ENCODE data around the gene TTPAL.

TTPAL gene

GRCh38 chr20:44513871-44514270 is 38.2 kb downstream of the TTPAL start:
- H4K20me1 ChIP-seq (ENCODE audit: low read depth, low read length): no peaks in the 10 kb centered on the region
- no peaks in the 10 kb centered on the region for H3K9me2 ChIP-seq (replicated peaks; ENCODE audit: insufficient read depth, low read length)
- H3K9me3 ChIP-seq (ENCODE audit: insufficient read depth, low read length): no peaks in the 10 kb centered on the region
- no peak overlapping the region for H3K27ac ChIP-seq (ENCODE audit: low read depth, low read length)
- H2AFZ ChIP-seq (ENCODE audit: low read depth, low read length, severe bottlenecking): no peak overlapping the region
- H3F3A ChIP-seq (ENCODE audit: insufficient read depth): no peaks in the 10 kb centered on the region
- H3K36me3 ChIP-seq (ENCODE audit: low read length): peaks cover 12% of the 10 kb centered on the region; the same call in 1 of the 2 replicates
- H3K9ac ChIP-seq (ENCODE audit: low read length): no peak overlapping the region
- no peak overlapping the region for H3K4me3 ChIP-seq (ENCODE audit: insufficient read depth, low read length, poor library complexity, severe bottlenecking)
- no peak for TF ChIP-seq CTCF (IDR thresholded peaks at IDR 0.05; ENCODE audit: insufficient read depth, low read length, poor library complexity, severe bottlenecking)
- TF ChIP-seq EZH2phosphoT487 (conservative IDR thresholded peaks at IDR 0.05; ENCODE audit: low read length): no peak
- H3K4me2 ChIP-seq (ENCODE audit: low read depth, low read length, poor library complexity, severe bottlenecking): no peak overlapping the region
- H3K79me2 ChIP-seq (ENCODE audit: insufficient read depth, low read length): peaks cover 53% of the 10 kb centered on the region
- no peaks in the 10 kb centered on the region for H3K27me3 ChIP-seq (ENCODE audit: low read length)

- no peaks in the 10 kb centered on the region for H3K27me3 ChIP-seq (ENCODE audit: low read length)
- no peaks in the 10 kb centered on the region for H3K9me2 ChIP-seq (replicated peaks; ENCODE audit: insufficient read depth, low read length)
- no peak overlapping the region for H2AFZ ChIP-seq (ENCODE audit: low read depth, low read length, severe bottlenecking)
- TF ChIP-seq CTCF (IDR thresholded peaks at IDR 0.05; ENCODE audit: insufficient read depth, low read length, poor library complexity, severe bottlenecking) (no peak), EZH2phosphoT487 (conservative IDR thresholded peaks at IDR 0.05; ENCODE audit: low read length) (no peak)
- no peaks in the 10 kb centered on the region for H3K9me3 ChIP-seq (ENCODE audit: insufficient read depth, low read length)
- H3K36me3 ChIP-seq (ENCODE audit: low read length): no peaks in the 10 kb centered on the region; the same call in 1 of the 2 replicates
- H4K20me1 ChIP-seq (ENCODE audit: low read depth, low read length): no peaks in the 10 kb centered on the region
- no peaks in the 10 kb centered on the region for H3F3A ChIP-seq (ENCODE audit: insufficient read depth)
- no peak overlapping the region for H3K9ac ChIP-seq (ENCODE audit: low read length)
- H3K4me3 ChIP-seq (ENCODE audit: insufficient read depth, low read length, poor library complexity, severe bottlenecking): no peak overlapping the region
- no peak overlapping the region for H3K27ac ChIP-seq (ENCODE audit: low read depth, low read length)
- H3K79me2 ChIP-seq (ENCODE audit: insufficient read depth, low read length): peaks cover 79% of the 10 kb centered on the region
- no peak overlapping the region for H3K4me2 ChIP-seq (ENCODE audit: low read depth, low read length, poor library complexity, severe bottlenecking)
Measured at GRCh38 chr20:44516491-44516890, 40.8 kb downstream of the TTPAL start.

GRCh38 chr20:44517454-44517853 is 41.8 kb downstream of the TTPAL start:
- Histone ChIP-seq H3K36me3 (ENCODE audit: low read length) (no peaks in the 10 kb centered on the region), H2AFZ (ENCODE audit: low read depth, low read length, severe bottlenecking) (no peak overlapping the region), H3F3A (ENCODE audit: insufficient read depth) (no peaks in the 10 kb centered on the region), H4K20me1 (ENCODE audit: low read depth, low read length) (no peaks in the 10 kb centered on the region), H3K4me2 (ENCODE audit: low read depth, low read length, poor library complexity, severe bottlenecking) (no peak overlapping the region), H3K27ac (ENCODE audit: low read depth, low read length) (no peak overlapping the region), H3K9ac (ENCODE audit: low read length) (no peak overlapping the region), H3K9me3 (ENCODE audit: insufficient read depth, low read length) (no peaks in the 10 kb centered on the region), H3K27me3 (ENCODE audit: low read length) (no peaks in the 10 kb centered on the region), H3K79me2 (ENCODE audit: insufficient read depth, low read length) (peaks cover 82% of the 10 kb centered on the region), H3K4me3 (ENCODE audit: insufficient read depth, low read length, poor library complexity, severe bottlenecking) (no peak overlapping the region), H3K9me2 (replicated peaks; ENCODE audit: insufficient read depth, low read length) (no peaks in the 10 kb centered on the region)
- TF ChIP-seq CTCF (IDR thresholded peaks at IDR 0.05; ENCODE audit: insufficient read depth, low read length, poor library complexity, severe bottlenecking) (no peak), EZH2phosphoT487 (conservative IDR thresholded peaks at IDR 0.05; ENCODE audit: low read length) (no peak)

All from SU-DHL-6 (cell line).